WI38 (cell line): ENCODE results near the gene EPB41L2.
"Not testable (repeated sequence)": the region's sequence is repeated elsewhere in the genome, so short reads cannot be mapped to it uniquely, and the experiment has no call there.

Source experiments
- H3K4me3 ChIP-seq: 2 replicates; pipeline ENCODE4 v1.5.1; 2011; ENCODE audit warnings: low read depth, mild to moderate bottlenecking, control low read depth, low read length
- CTCF ChIP-seq: IDR thresholded peaks from 2 replicates; pipeline ENCODE4 v1.5.1; 2012; ENCODE audit warnings: low read depth, mild to moderate bottlenecking, control low read depth, low read length

Gene EPB41L2

GRCh38 chr6:131096786-131097185, 33.7 kb upstream of the EPB41L2 start:
- no peak for TF ChIP-seq CTCF
- H3K4me3 ChIP-seq, result no peak overlapping the region

GRCh38 chr6:131093334-131093733, 30.3 kb upstream of the EPB41L2 start:
- no peak for TF ChIP-seq CTCF
- H3K4me3 ChIP-seq, result no peak overlapping the region

DNA sequence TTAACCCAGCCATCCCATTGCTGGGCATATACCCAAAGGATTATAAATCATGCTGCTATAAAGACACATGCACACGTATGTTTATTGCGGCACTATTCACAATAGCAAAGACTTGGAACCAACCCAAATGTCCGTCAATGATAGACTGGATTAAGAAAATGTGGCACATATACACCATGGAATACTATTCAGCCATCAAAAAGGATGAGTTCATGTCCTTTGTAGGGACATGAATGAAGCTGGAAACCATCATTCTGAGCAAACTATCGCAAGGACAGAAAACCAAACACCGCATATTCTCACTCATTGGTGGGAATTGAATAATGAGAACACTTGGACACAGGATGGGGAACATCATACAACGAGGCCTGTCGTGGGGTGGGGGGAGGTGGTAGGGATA, 28.9 kb upstream of the EPB41L2 start:
- H3K4me3 ChIP-seq, result not testable (repeated sequence)

- not testable (repeated sequence) for H3K4me3 ChIP-seq
Measured at GRCh38 chr6:131090339-131090738, 27.3 kb upstream of the EPB41L2 start.

GRCh38 chr6:131084982-131085381, 21.9 kb upstream of the EPB41L2 start:
- no peak for TF ChIP-seq CTCF
- no peak overlapping the region for H3K4me3 ChIP-seq

DNA sequence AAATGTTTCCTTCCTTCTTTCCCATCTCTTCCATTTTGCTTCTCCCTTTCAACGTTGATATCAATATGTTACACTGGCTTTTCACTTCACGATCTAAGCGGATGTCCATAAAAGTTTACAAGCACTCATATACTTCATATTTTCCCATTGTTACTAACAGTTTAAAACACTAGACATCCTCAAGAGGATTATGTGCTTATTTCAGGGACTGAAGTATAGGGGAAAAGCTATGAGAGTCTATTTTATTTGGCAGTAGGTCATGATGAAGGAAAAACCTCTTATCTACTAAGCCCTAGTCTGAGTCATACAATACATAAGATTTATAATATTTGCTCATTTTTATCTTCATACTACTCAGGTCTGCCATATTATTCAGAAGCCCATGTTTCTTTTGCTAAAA, 20.6 kb upstream of the EPB41L2 start:
- no peak overlapping the region for H3K4me3 ChIP-seq
- no peak for TF ChIP-seq CTCF

DNA sequence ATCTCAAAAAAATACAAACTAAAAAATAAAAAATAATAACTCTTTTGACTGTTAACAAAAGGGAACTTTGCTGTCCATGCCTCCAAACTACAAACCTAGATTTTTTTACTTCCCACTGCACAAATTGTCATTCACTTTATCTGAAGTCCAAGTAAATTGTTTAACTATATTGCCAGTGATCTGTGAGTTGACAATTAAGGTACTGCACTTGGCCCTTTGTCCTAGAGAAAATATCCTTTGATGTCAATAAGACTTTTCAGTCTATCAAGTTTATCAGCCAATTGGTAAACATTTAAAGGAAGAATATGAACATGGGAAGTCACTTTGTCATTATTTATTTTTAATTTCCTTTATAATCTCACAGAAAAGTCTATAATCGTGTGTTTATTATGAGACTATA, 19.3 kb upstream of the EPB41L2 start:
- no peak overlapping the region for H3K4me3 ChIP-seq
- no peak for TF ChIP-seq CTCF

DNA sequence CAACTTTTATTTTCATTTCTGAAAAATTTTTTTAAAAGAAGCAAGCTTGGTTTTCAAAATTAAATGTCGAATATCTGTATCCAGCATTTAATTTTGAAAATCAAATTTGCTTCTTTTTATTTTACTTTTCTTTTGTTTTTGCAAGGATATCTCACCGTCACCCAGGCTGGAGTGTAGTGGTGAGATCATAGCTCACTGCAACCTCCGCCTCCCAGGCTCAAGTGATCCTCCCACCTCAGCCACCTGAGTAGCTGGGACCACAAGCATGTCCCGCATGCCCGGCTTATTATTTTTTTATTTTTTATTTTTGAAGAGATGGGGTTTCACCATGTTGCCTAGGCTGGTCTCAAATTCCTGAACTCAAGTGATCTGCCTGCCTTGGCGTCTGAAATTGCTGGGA, 17.0 kb upstream of the EPB41L2 start:
- TF ChIP-seq CTCF, result no peak
- H3K4me3 ChIP-seq, result no peak overlapping the region

GRCh38 chr6:131073577-131073976, 10.5 kb upstream of the EPB41L2 start:
- no peak overlapping the region for H3K4me3 ChIP-seq
- TF ChIP-seq CTCF, result no peak
